Upper lobe of right lung (tissue), 1 donor: ENCODE results near the gene DLK1. TPM values are rescaled to one million over a fixed set of nuclear protein-coding genes. Genes with fewer than 3 reads are reported as not detected.

Experiments
- ATAC-seq: fragments of 200-7000 bp; cut with Tn5 transposase; one replicate; pipeline ENCODE4 v1.9.1; 2020; ENCODE audit warnings: mild to moderate bottlenecking, moderate library complexity
- DNase-seq: peaks from one replicate; pipeline ENCODE4 v3.0.0-alpha.2; 2020
- H3K27ac ChIP-seq: fragments of 200-600 bp; one replicate; pipeline ENCODE4 v1.8.0; 2022
- H3K27me3 ChIP-seq: fragments of 200-600 bp; one replicate; pipeline ENCODE4 v1.8.0; 2022; ENCODE audit warnings: mild to moderate bottlenecking
- H3K36me3 ChIP-seq: fragments of 200-600 bp; one replicate; pipeline ENCODE4 v1.8.0; 2022
- H3K4me1 ChIP-seq: fragments of 200-600 bp; one replicate; pipeline ENCODE4 v1.8.0; 2022
- H3K4me3 ChIP-seq: fragments of 200-600 bp; one replicate; pipeline ENCODE4 v1.8.0; 2022; ENCODE audit warnings: mild to moderate bottlenecking
- H3K9me3 ChIP-seq: fragments of 200-600 bp; one replicate; pipeline ENCODE4 v1.8.0; 2022
- CTCF ChIP-seq: fragments of 200-600 bp; IDR thresholded peaks from one replicate; pipeline ENCODE4 v1.8.0; 2022; ENCODE audit warnings: antibody characterized with exemption
- intact Hi-C: fragments of 100-400 bp; cut with DNase I; formaldehyde crosslinking; loops from one replicate; pipeline ENCODE4 v1.11.0; 2022
- total RNA-seq: library from RNA; stranded (reverse); fragmentation: NEBNext Ultra II Directional; extraction: Animal tissue kit (Norgen Biotek cat#: 25700); gene quantifications from one replicate; pipeline ENCODE4 v1.2.1, GENCODE V29; 2021
- donor health status: DM: no; HTN: yes; CAD: no; lungs with severe emphysema.

The DLK1 gene
- total RNA-seq, 1 donor from 2014 or later: not detected

- DNase-seq (peak; percentile 18), ATAC-seq (no peak)
Observed at GRCh38 chr14:100754020-100754419, 27.3 kb downstream of the DLK1 start.

GRCh38 chr14:100755649-100756048 lies 29.0 kb downstream of the DLK1 start:
- Histone ChIP-seq H3K36me3 (no peaks in the 10 kb centered on the region), H3K27ac (no peak overlapping the region), H3K9me3 (no peaks in the 10 kb centered on the region), H3K4me1 (no peaks in the 10 kb centered on the region), H3K27me3 (no peaks in the 10 kb centered on the region), H3K4me3 (no peak overlapping the region)
- DNase-seq (no peak), ATAC-seq (no peak)
- intact Hi-C loops: no loop called here
- TF ChIP-seq CTCF: no peak

More at GRCh38 chr14:100754020-100754419, 27.3 kb downstream of the DLK1 start:
- TF ChIP-seq CTCF: no peak
- no peak overlapping the region for H3K4me3 ChIP-seq
- H3K9me3 ChIP-seq: no peaks in the 10 kb centered on the region
- H3K27ac ChIP-seq: no peak overlapping the region
- no peaks in the 10 kb centered on the region for H3K4me1 ChIP-seq
- H3K27me3 ChIP-seq: no peaks in the 10 kb centered on the region
- intact Hi-C loops: no loop called here
- H3K36me3 ChIP-seq: no peaks in the 10 kb centered on the region

- Histone ChIP-seq H3K27ac (no peak overlapping the region), H3K27me3 (no peaks in the 10 kb centered on the region), H3K4me3 (no peak overlapping the region), H3K36me3 (no peaks in the 10 kb centered on the region), H3K4me1 (no peaks in the 10 kb centered on the region), H3K9me3 (no peaks in the 10 kb centered on the region)
- no peak for TF ChIP-seq CTCF
- DNase-seq (no peak), ATAC-seq (no peak)
- intact Hi-C loops: no loop called here
Observed at GRCh38 chr14:100761481-100761880, 34.8 kb downstream of the DLK1 start.

- no peak for DNase-seq
- no peaks in the 10 kb centered on the region for H3K4me1 ChIP-seq
- H3K9me3 ChIP-seq: no peaks in the 10 kb centered on the region
- no peak overlapping the region for H3K27ac ChIP-seq
- H3K4me3 ChIP-seq: no peak overlapping the region
- intact Hi-C loops: no loop called here
- no peak for ATAC-seq
- no peak for TF ChIP-seq CTCF
- no peaks in the 10 kb centered on the region for H3K36me3 ChIP-seq
- no peaks in the 10 kb centered on the region for H3K27me3 ChIP-seq
Observed at GRCh38 chr14:100762089-100762515, 35.4 kb downstream of the DLK1 start.

GRCh38 chr14:100762901-100763300 lies 36.2 kb downstream of the DLK1 start:
- Histone ChIP-seq H3K27me3 (no peaks in the 10 kb centered on the region), H3K9me3 (no peaks in the 10 kb centered on the region), H3K4me3 (no peak overlapping the region), H3K4me1 (no peaks in the 10 kb centered on the region), H3K27ac (no peak overlapping the region), H3K36me3 (no peaks in the 10 kb centered on the region)
- no peak for ATAC-seq
- DNase-seq: peak; percentile 27
- intact Hi-C loops: no loop called here
- no peak for TF ChIP-seq CTCF

- DNase-seq: peak; percentile 40
Observed at GRCh38 chr14:100764471-100765115, 37.9 kb downstream of the DLK1 start.

More at GRCh38 chr14:100764471-100765115, 37.9 kb downstream of the DLK1 start:
- Histone ChIP-seq H3K27me3 (no peaks in the 10 kb centered on the region), H3K36me3 (no peaks in the 10 kb centered on the region), H3K4me3 (no peak overlapping the region), H3K27ac (no peak overlapping the region), H3K9me3 (no peaks in the 10 kb centered on the region), H3K4me1 (no peaks in the 10 kb centered on the region)
- intact Hi-C loops: no loop called here
- TF ChIP-seq CTCF: no peak
- no peak for ATAC-seq
